Activated CD4-positive, alpha-beta T cell treated with anti-CD3 and anti-CD28 coated beads for 24 hours (primary cell): Measurements from ENCODE around the gene PSME1.
"Not testable (repeated sequence)": the region's sequence is repeated elsewhere in the genome, so short reads cannot be mapped to it uniquely, and the experiment has no call there.

Experiments used
- DNase-seq, 2 donors: peaks; one replicate each; pipeline ENCODE4 v3.0.0-alpha.2; 2020; ENCODE audit warnings: low read depth in 2 of 2

The PSME1 gene

DNA sequence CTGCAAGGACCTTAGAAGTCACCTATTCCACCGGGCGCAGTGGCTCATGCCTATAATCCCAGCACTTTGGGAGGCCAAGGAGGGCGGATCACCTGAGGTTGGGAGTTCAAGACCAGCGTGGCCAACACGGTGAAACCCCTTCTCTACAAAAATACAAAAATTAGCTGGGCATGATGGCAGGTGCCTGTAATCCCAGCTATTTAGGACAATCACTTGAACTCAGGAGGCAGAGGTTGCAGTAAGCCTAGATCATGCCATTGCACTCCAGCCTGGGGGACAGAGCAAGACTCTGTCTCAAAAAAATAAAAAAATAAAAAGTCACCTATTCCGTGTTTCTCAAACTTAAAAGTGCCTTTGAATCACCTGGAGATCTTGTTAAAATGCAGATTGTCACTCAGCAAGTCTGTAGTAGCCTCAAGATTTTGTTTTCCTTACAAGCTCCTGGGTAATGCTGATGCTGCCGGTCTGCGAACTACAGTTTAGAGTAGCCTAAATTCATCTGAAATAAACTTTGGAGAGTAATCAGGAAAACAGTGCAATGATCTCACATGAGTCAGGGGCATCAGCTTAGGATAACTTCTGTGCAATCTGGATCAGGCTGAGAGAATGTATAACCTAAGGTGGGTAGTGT is 30.3 kb upstream of the PSME1 start:
- not testable (repeated sequence) for DNase-seq

- DNase-seq, result no peak
Measured at GRCh38 chr14:24106672-24107271, 29.2 kb upstream of the PSME1 start.

DNA sequence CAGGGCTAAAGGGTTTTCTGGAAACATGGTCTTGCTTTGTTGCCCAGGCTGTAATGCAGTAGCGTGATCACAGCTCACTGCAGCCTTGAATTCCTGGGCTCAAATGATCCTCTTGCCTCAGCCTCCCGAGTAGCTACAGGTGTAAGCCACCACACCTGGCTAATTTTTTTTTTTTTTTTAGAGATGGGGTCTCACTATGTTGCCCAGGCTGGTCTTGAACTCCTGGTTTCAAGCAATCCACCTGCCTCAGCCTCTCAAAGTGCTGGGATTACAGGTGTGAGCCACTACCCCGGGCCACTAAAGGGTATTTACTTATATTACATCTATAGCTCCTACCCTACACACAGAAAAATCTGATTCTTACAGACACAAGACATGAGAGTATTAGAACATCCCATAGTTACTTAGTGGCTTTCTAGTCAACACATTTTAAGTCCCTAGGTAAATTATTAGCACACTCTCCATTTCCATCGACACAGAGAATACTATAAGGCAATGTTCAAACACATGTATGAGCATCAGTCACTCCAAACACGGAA is 27.6 kb upstream of the PSME1 start:
- DNase-seq, result no peak

DNA sequence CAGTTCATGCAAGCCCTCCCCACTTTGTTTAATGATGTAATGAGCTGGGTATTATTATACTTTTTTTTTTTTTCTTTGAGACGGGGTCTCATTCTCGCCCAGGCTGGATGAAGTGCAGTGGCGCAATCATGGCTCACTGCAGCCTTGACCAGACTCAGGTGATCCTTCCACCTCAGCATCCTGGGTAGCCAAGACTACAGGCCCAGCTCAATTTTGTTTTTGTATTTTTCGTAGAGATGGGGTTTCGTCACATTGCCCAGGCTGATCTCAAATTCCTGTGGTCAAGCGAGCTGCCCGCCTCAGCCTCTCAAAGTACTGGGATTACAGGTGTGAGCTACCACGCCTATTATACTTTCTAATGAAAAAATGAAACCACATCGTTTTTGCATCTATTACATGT is 25.9 kb upstream of the PSME1 start:
- no peak for DNase-seq

- no peak for DNase-seq
Measured at GRCh38 chr14:24110523-24110922, 25.5 kb upstream of the PSME1 start.

DNA sequence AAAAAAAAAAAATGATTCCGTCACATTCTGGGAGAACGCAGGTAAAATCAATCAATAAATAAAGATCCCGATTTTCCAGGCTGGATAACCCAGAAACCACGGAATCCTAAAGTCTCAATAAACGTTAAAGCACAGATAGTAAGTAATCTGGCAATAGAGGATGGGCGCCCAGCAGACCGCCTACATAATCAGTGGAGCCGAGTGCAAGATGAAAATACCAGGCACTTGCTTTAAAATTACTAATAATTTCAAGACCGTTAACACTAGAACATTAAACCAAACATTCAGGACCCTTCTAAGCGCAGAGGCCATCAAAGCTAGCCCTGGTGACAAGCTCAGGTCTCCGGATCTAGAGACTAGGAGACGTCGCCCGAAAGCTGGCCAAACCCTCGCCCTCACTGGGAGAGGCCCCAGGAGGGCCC is 22.6 kb upstream of the PSME1 start:
- no peak for DNase-seq

GRCh38 chr14:24113801-24114531 is 22.0 kb upstream of the PSME1 start:
- peak; percentile 64 to 67 for DNase-seq

- DNase-seq, result peak; percentile 96 to 97
Measured at GRCh38 chr14:24114532-24115421, 21.2 kb upstream of the PSME1 start, which contains the start of the genes DCAF11 and NRL. Gene DCAF11 (plus strand): TSS chr14:24114777. CDS start chr14:24115595, 818 bp downstream. Gene NRL (minus strand): TSS chr14:24114949. CDS start chr14:24082848, 32,101 bp downstream.

- DNase-seq, result no peak
Measured at GRCh38 chr14:24115422-24116127, 20.4 kb upstream of the PSME1 start.

- no peak for DNase-seq
Measured at GRCh38 chr14:24116128-24116814, 19.7 kb upstream of the PSME1 start.

DNA sequence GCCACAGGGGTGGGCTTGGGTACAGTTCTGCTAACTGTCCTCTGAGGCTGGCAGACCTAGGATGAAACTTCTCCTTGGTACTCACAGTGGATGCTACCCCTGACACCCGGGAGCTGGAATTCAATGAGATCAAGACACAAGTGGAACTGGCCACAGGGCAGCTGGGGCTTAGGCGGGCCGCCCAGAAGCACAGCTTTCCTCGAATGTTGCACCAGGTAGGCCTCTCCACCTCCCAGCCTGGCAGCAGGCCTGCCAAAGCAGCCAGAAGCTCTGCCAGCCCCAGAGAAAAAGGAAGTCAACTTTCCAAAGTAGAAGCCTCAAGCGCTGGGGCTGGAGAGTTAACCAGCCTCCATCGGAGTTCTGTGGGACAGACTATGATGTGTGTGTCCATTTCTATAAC is 18.8 kb upstream of the PSME1 start:
- DNase-seq, result no peak

- no peak for DNase-seq
Measured at GRCh38 chr14:24119691-24120090, 16.3 kb upstream of the PSME1 start.

- DNase-seq, result no peak
Measured at GRCh38 chr14:24121210-24121609, 14.8 kb upstream of the PSME1 start.

DNA sequence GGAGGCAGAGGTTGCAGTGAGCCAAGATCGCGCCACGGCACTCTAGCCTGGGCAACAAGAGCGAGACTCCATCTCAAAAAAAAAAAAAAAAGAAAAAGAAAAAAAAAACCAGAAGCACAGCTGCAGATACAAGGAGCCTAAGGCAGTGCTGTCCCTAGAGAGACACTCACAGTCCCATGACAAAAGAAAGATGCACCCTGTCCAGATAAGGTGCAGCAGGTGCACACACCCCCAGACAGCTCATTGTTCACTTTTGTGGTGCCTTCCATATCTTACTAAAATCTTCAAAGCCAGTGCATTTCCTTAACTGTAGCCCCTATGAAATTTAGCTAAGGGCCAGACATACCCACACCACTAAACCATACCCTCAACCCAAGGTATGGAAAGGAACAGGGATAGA is 13.6 kb upstream of the PSME1 start:
- DNase-seq, result no peak

DNA sequence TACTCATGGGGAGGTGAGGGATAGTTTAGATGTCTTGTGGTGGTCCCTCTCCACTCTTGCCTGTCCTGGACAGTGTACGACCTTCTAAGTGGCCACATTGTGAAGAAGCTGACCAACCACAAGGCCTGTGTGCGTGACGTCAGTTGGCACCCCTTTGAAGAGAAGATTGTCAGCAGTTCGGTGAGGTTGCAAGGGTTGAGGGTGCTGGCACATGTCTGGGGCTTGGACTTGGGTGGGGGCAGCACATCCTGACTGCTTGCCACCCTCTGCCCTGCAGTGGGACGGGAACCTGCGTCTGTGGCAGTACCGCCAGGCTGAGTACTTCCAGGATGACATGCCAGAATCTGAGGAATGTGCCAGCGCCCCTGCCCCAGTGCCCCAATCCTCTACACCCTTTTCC is 13.1 kb upstream of the PSME1 start:
- DNase-seq, result no peak

DNA sequence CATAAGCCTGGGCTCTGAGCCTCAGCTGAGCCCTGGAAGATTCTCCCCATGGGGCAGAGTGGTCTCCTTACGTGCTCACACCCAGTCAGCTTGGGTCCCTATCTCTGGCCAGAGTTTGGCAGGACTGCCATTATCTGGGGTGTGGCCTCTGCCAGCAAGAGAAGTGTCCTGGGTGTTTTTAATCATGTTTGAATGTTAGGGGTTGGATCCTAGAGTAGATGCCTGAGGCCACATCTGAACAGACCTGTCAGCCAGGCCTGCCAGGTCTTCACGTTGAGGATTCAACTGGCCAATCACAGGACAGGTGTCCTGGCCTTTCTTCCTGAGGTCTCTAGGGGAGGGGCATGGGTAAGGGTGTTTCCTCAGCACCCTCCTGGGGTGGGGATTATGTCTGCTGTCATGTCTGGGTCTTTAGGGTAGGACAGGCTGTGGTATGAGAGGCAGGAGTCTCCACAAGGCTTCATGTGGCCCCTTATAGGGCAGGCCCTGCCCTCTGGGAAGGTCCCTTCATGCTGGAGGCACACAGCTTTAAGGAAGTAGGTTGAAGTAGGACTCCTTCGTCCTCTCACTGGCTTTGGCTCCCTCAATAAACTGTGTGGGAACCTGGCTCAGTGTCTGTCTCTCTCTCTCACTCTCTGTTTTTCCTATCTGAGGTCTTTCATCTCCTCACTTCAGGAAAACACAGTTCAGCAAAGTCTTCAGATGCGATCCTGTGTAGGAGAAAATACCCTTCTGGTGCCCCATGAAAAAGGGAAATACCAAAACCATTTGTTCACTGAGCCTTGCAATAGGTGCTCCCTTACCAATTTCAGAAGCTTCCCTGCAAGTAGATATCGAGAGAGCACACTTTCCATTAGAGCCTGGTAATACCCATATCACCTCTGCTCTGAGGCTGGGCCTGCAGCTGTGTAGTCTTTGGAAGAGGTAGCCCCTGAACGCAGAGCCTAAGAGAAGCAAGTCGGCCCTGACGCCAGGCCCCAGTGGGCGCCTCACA is 12.3 kb upstream of the PSME1 start:
- DNase-seq, result no peak

GRCh38 chr14:24126939-24127338 is 9.1 kb upstream of the PSME1 start:
- DNase-seq, result no peak

- no peak for DNase-seq
Measured at GRCh38 chr14:24127673-24128072, 8.3 kb upstream of the PSME1 start.

DNA sequence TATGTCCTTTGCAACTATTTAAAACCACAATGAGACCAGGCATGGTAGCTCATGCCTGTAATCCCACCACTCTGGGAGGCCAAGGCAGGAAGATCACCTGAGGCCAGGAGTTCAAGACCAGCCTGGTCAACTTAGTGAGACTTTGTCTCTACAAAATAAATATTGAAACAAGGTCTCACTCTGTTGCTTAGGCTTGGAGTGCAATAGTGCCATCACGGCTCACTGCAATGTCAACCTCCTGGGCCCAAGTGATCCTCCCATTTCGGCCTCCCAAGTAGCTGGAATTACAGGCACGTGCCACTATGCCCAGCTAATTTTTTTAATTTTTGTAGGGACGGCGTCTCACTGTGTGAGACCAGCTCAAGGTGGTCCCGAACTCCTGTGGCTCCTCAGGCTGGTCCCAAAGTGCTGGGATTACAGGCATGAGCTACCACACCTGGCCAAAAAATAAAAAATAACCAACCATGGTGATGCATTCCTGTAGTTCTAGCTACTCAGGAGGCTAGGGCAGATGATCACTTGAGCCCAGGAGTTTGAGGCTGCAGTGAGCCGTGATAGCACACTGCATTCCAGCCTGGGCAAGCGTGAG is 6.5 kb upstream of the PSME1 start:
- no peak for DNase-seq
